Measurements from ENCODE around the gene KCNT2. TPM values are rescaled to one million over a fixed set of nuclear protein-coding genes. Genes with fewer than 3 reads are reported as not detected.

The KCNT2 gene
- polyA plus RNA-seq, 1 of the 3 experiments (the other 2 are of a cell fraction) = 0.56 TPM

DNA sequence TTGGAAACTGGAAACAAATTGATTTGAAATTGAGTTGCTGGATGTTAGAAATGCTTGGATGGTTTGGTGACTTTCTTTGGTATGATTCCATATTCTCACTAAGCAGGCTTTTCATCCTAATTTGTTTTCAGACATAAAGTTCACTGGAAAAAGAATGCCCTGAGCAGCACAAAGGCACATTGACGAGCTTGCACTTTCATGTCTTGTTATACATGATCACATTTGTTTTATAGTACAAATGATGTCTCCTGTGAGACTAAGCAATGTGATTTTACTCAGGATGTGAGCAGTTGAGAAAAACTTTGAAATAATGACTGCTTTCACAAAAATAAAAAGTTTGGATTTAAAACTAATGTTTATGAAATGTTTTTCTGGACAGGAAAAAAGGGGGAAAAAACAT lies 63.6 kb downstream of the KCNT2 start:
- Histone ChIP-seq H3K4me2 (no peak overlapping the region), H2AFZ (ENCODE audit: low read depth) (no peak overlapping the region), H3K4me1 (ENCODE audit: control insufficient read depth in 1 of 2, insufficient read depth in 2 of 2, low read depth in 1 of 2, low read length in 1 of 2) (no peaks in the 10 kb centered on the region), H3K9ac (no peak overlapping the region), H3K36me3 (replicated peaks in 1 of 2; ENCODE audit: control insufficient read depth in 1 of 2, insufficient read depth in 2 of 2, low read length in 1 of 2) (peaks cover 0 to 3% of the 10 kb centered on the region in 2 experiments), H3K27ac (ENCODE audit: low read depth in 2 of 2, low read length in 1 of 2) (no peak overlapping the region), H3F3A (replicated peaks; ENCODE audit: insufficient read depth) (no peaks in the 10 kb centered on the region), H3K9me3 (no peaks in the 10 kb centered on the region; the same call in 1 of the 2 replicates), H3K4me3 (ENCODE audit: low read depth in 2 of 2, low read length in 1 of 2) (no peak overlapping the region), H3K9me2 (no peaks in the 10 kb centered on the region), H3K79me2 (ENCODE audit: insufficient read depth) (no peaks in the 10 kb centered on the region), H4K20me1 (ENCODE audit: insufficient read depth) (no peaks in the 10 kb centered on the region), H3K27me3 (ENCODE audit: insufficient read depth) (no peaks in the 10 kb centered on the region)
- DNase-seq = no peak
- TF ChIP-seq, protein P1, sequence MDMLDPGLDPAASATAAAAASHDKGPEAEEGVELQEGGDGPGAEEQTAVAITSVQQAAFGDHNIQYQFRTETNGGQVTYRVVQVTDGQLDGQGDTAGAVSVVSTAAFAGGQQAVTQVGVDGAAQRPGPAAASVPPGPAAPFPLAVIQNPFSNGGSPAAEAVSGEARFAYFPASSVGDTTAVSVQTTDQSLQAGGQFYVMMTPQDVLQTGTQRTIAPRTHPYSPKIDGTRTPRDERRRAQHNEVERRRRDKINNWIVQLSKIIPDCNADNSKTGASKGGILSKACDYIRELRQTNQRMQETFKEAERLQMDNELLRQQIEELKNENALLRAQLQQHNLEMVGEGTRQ (IDR thresholded peaks at IDR 0.05; ENCODE audit: borderline replicate concordance, low read depth, low read length) = no peak
- TF ChIP-seq EZH2phosphoT487 (IDR thresholded peaks at IDR 0.05; ENCODE audit: borderline replicate concordance, low read depth) = no peak
- TF ChIP-seq, protein P2, sequence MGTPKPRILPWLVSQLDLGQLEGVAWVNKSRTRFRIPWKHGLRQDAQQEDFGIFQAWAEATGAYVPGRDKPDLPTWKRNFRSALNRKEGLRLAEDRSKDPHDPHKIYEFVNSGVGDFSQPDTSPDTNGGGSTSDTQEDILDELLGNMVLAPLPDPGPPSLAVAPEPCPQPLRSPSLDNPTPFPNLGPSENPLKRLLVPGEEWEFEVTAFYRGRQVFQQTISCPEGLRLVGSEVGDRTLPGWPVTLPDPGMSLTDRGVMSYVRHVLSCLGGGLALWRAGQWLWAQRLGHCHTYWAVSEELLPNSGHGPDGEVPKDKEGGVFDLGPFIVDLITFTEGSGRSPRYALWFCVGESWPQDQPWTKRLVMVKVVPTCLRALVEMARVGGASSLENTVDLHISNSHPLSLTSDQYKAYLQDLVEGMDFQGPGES (IDR thresholded peaks at IDR 0.05; ENCODE audit: low read depth, low read length) = no peak
- POLR2A ChIA-PET = no interaction called here
- WGBS (ENCODE audit: low lambda C conversion rate) = 84% methylated on average over 1 of the region's 1 CpG
- CTCF ChIA-PET = interaction anchor here (0.6 to 1.2 kb wide), 3 partner anchors 10 to 21 kb away, joined by 3 read pairs; no protein-coding TSS in a partner anchor

DNA sequence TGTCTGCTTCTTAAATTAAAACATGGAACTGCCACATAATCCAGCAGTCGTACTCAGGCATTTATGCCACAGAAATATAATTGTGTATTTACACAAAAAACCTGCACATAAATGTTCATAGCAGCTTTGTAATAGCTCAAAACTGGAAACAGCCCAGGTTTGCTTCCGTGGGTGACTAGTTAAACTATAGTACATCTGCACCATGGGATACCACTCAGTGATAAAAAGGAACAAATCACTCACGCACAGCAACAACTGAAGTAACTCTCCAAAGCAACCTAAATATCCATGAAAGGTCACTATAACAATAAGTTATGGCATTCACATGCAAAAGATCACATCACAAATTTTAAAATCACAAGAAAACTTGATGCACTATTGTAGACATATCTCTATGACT lies 64.4 kb downstream of the KCNT2 start:
- no peak overlapping the region for H3K4me3 ChIP-seq (ENCODE audit: low read depth in 2 of 2, low read length in 1 of 2)
- no peak for DNase-seq
- H3K9me3 ChIP-seq = no peaks in the 10 kb centered on the region; the same call in 1 of the 2 replicates
- no peaks in the 10 kb centered on the region for H4K20me1 ChIP-seq (ENCODE audit: insufficient read depth)
- H3K4me2 ChIP-seq = no peak overlapping the region
- CTCF ChIA-PET = no interaction called here
- no peaks in the 10 kb centered on the region for H3K27me3 ChIP-seq (ENCODE audit: insufficient read depth)
- TF ChIP-seq, protein P3, sequence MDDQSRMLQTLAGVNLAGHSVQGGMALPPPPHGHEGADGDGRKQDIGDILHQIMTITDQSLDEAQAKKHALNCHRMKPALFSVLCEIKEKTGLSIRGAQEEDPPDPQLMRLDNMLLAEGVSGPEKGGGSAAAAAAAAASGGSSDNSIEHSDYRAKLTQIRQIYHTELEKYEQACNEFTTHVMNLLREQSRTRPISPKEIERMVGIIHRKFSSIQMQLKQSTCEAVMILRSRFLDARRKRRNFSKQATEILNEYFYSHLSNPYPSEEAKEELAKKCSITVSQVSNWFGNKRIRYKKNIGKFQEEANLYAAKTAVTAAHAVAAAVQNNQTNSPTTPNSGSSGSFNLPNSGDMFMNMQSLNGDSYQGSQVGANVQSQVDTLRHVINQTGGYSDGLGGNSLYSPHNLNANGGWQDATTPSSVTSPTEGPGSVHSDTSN (IDR thresholded peaks at IDR 0.05) = no peak
- no peak for TF ChIP-seq TAF1 (IDR thresholded peaks at IDR 0.05; ENCODE audit: borderline replicate concordance, low read depth, low read length)
- TF ChIP-seq MXI1 (IDR thresholded peaks at IDR 0.05; ENCODE audit: low read depth, low read length) = no peak
- TF ChIP-seq MEF2A (IDR thresholded peaks at IDR 0.05; ENCODE audit: borderline replicate concordance, low read depth) = no peak
- TF ChIP-seq, protein P1 (IDR thresholded peaks at IDR 0.05; ENCODE audit: borderline replicate concordance, low read depth, low read length) = no peak
- no peak for TF ChIP-seq FOSL2 (IDR thresholded peaks at IDR 0.05; ENCODE audit: borderline replicate concordance, low read depth)
- TF ChIP-seq ELF1 (IDR thresholded peaks at IDR 0.05) = no peak
- no peak for TF ChIP-seq CHD2 (IDR thresholded peaks at IDR 0.05; ENCODE audit: low read length, partially characterized antibody)
- TF ChIP-seq, protein P4, sequence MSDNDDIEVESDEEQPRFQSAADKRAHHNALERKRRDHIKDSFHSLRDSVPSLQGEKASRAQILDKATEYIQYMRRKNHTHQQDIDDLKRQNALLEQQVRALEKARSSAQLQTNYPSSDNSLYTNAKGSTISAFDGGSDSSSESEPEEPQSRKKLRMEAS (IDR thresholded peaks at IDR 0.05; ENCODE audit: low read depth) = no peak
- TF ChIP-seq EP300 (IDR thresholded peaks at IDR 0.05; ENCODE audit: borderline replicate concordance in 1 of 2, low read depth in 1 of 2, low read length in 1 of 2) = no peak
- TF ChIP-seq, protein P5, sequence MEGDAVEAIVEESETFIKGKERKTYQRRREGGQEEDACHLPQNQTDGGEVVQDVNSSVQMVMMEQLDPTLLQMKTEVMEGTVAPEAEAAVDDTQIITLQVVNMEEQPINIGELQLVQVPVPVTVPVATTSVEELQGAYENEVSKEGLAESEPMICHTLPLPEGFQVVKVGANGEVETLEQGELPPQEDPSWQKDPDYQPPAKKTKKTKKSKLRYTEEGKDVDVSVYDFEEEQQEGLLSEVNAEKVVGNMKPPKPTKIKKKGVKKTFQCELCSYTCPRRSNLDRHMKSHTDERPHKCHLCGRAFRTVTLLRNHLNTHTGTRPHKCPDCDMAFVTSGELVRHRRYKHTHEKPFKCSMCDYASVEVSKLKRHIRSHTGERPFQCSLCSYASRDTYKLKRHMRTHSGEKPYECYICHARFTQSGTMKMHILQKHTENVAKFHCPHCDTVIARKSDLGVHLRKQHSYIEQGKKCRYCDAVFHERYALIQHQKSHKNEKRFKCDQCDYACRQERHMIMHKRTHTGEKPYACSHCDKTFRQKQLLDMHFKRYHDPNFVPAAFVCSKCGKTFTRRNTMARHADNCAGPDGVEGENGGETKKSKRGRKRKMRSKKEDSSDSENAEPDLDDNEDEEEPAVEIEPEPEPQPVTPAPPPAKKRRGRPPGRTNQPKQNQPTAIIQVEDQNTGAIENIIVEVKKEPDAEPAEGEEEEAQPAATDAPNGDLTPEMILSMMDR (IDR thresholded peaks at IDR 0.05) = no peak
- TF ChIP-seq TCF12 (IDR thresholded peaks at IDR 0.05) = no peak
- TF ChIP-seq GATA2 (CRISPR knock-in tag; IDR thresholded peaks at IDR 0.05) = no peak
- TF ChIP-seq JUND (IDR thresholded peaks at IDR 0.05) = no peak
- no peak for TF ChIP-seq NRF1 (IDR thresholded peaks at IDR 0.05; ENCODE audit: low read depth, low read length)
- no peak overlapping the region for H3K27ac ChIP-seq (ENCODE audit: low read depth in 2 of 2, low read length in 1 of 2)
- no peaks in the 10 kb centered on the region for H3K4me1 ChIP-seq (ENCODE audit: control insufficient read depth in 1 of 2, insufficient read depth in 2 of 2, low read depth in 1 of 2, low read length in 1 of 2)
- H3K36me3 ChIP-seq (replicated peaks in 1 of 2; ENCODE audit: control insufficient read depth in 1 of 2, insufficient read depth in 2 of 2, low read length in 1 of 2) = peaks cover 0 to 3% of the 10 kb centered on the region in 2 experiments
- no peaks in the 10 kb centered on the region for H3F3A ChIP-seq (replicated peaks; ENCODE audit: insufficient read depth)
- no peaks in the 10 kb centered on the region for H3K79me2 ChIP-seq (ENCODE audit: insufficient read depth)
- WGBS (ENCODE audit: low lambda C conversion rate) = 89% methylated on average over 3 of the region's 3 CpGs
- H3K9me2 ChIP-seq = no peaks in the 10 kb centered on the region
- POLR2A ChIA-PET = no interaction called here
- H3K9ac ChIP-seq = no peak overlapping the region
- H2AFZ ChIP-seq (ENCODE audit: low read depth) = no peak overlapping the region
